GM21737 (cell line): Measurements from ENCODE around the gene ELF1.
"Not testable (repeated sequence)": the region's sequence is repeated elsewhere in the genome, so short reads cannot be mapped to it uniquely, and the experiment has no call there.

Experiments used
- ATAC-seq: cut with Tn5 transposase; IDR thresholded peaks from one replicate; pipeline ENCODE4 v1.9.1; 2021; ENCODE audit warnings: mild to moderate bottlenecking, moderate library complexity; ENCODE audit not compliant: unreplicated experiment

The ELF1 gene

GRCh38 chr13:40901032-40901431, 118.1 kb downstream of the ELF1 start:
- ATAC-seq: not testable (repeated sequence)

- not testable (repeated sequence) for ATAC-seq
Observed at GRCh38 chr13:40900568-40900967, 118.5 kb downstream of the ELF1 start.

- ATAC-seq: no peak
Observed at GRCh38 chr13:40897053-40897452, 122.1 kb downstream of the ELF1 start.

GRCh38 chr13:40895227-40896184, 123.6 kb downstream of the ELF1 start:
- ATAC-seq: no peak

GRCh38 chr13:40893573-40893972, 125.5 kb downstream of the ELF1 start:
- ATAC-seq: not testable (repeated sequence)

GRCh38 chr13:40886017-40886416, 133.1 kb downstream of the ELF1 start:
- ATAC-seq: no peak

GRCh38 chr13:40884175-40884574, 134.9 kb downstream of the ELF1 start:
- ATAC-seq: not testable (repeated sequence)
